Testis (tissue), 2 donors: ENCODE data around the gene HAPLN2.
"Not testable (repeated sequence)": the region's sequence is repeated elsewhere in the genome, so short reads cannot be mapped to it uniquely, and the experiment has no call there.

Source experiments
- CTCF ChIP-seq, 3 experiments: fragments of 450-650 bp in 2 of 3; fragments of 200-600 bp in 1 of 3; sonication (generic) in 1 of 3; IDR thresholded peaks; one replicate each; pipeline ENCODE4 v1.5.1; 2016 to 2019; ENCODE audit warnings: antibody characterized with exemption in 3 of 3, mild to moderate bottlenecking in 2 of 3, moderate library complexity in 1 of 3
- POLR2A ChIP-seq: fragments of 450-650 bp; IDR thresholded peaks from one replicate; pipeline ENCODE4 v1.6.1; 2017; ENCODE audit warnings: antibody characterized with exemption, mild to moderate bottlenecking, moderate library complexity

GRCh38 chr1:156610072-156610471 lies 9.1 kb upstream of the HAPLN2 start:
- not testable (repeated sequence) for TF ChIP-seq CTCF (IDR thresholded peaks at IDR 0.05); POLR2A
